Left ventricle myocardium inferior (tissue), 1 donor: ENCODE results near the gene TMEM50B. TPM values are rescaled to one million over a fixed set of nuclear protein-coding genes. Genes with fewer than 3 reads are reported as not detected.

Source experiments
- DNase-seq: peaks from one replicate; pipeline ENCODE4 v3.0.0-alpha.2; 2020
- H3K27ac ChIP-seq: fragments of 200-600 bp; replicated peaks from 2 replicates; pipeline ENCODE4 v1.8.0; 2021
- H3K27me3 ChIP-seq: fragments of 200-600 bp; 2 replicates; pipeline ENCODE4 v1.8.0; 2021; ENCODE audit warnings: low read depth
- H3K36me3 ChIP-seq: fragments of 200-600 bp; 2 replicates; pipeline ENCODE4 v1.8.0; 2021
- H3K4me1 ChIP-seq: fragments of 200-600 bp; 2 replicates; pipeline ENCODE4 v1.8.0; 2021
- H3K4me3 ChIP-seq: fragments of 200-600 bp; 2 replicates; pipeline ENCODE4 v1.8.0; 2021; ENCODE audit warnings: mild to moderate bottlenecking, moderate library complexity
- H3K9me3 ChIP-seq: fragments of 200-600 bp; replicated peaks from 2 replicates; pipeline ENCODE4 v1.8.0; 2021
- CTCF ChIP-seq: fragments of 200-600 bp; IDR thresholded peaks from 2 replicates; pipeline ENCODE4 v1.8.0; 2021; ENCODE audit warnings: antibody characterized with exemption, mild to moderate bottlenecking, borderline replicate concordance
- intact Hi-C: fragments of 100-400 bp; cut with micrococcal nuclease; formaldehyde crosslinking; loops from one replicate; pipeline ENCODE4 v1.11.0; 2022
- total RNA-seq: library from RNA; stranded (reverse); fragmentation: NEBNext Ultra II Directional; extraction: Animal tissue kit (Norgen Biotek cat#: 25700); gene quantifications from one replicate; pipeline ENCODE4 v1.2.1, GENCODE V29; 2021
- donor health status: DM: no; HTN: yes; CAD: no; lungs with severe emphysema.

Gene TMEM50B
- total RNA-seq, 1 donor from 2014 or later = 37.0 TPM

DNA sequence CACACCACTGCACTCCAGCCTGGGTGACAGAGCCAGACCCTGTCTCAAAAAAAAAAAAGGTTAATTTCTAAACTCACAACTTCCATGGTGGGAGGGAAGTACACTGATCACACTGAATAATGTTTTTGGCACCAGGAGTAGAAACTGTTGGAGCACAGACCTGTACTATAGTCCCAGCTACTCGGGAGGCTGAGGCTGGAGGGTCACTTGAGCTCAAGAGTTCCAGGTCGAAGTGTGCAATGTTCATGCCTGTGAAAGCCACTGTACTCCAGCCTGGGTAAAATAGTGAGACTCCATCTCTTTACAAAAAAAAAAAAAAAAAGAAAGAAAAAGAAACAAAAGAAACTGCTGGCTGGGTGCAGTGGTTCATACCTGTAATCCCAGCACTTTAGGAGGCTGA lies 35.3 kb downstream of the TMEM50B start:
- Histone ChIP-seq H3K36me3 (peaks cover 19% of the 10 kb centered on the region), H3K27ac (peak overlapping the region; percentile 70), H3K4me3 (no peak overlapping the region), H3K27me3 (no peaks in the 10 kb centered on the region), H3K9me3 (no peaks in the 10 kb centered on the region), H3K4me1 (peaks cover 36% of the 10 kb centered on the region)
- TF ChIP-seq CTCF = no peak
- no peak for DNase-seq
- intact Hi-C loops = loop anchor here (10.0 kb wide), 2 partner anchors 70 to 610 kb away; no protein-coding TSS in a partner anchor

DNA sequence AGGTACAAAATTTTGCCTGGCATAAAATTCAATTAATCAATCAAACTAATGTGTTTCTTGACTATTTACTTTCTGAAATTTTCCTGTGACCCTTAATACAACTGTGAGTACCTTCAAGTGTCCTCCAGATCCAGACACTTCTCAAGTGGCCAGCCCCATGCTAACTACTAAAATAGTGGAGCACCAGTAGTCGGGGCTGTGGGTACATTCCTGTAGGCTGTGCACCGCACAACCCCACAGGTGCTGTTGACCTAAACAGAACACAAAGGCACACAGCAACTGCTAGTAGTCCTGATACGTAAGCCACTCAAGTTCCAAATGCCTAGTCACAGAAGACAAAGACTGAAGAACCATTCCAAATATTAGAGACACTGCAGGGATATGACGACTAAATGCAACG lies 36.6 kb downstream of the TMEM50B start:
- intact Hi-C loops = loop anchor here (10.0 kb wide), 2 partner anchors 68 to 608 kb away; no protein-coding TSS in a partner anchor
- peak overlapping the region; percentile 70 for H3K27ac ChIP-seq
- H3K4me3 ChIP-seq = no peak overlapping the region
- no peak for DNase-seq
- H3K27me3 ChIP-seq = no peaks in the 10 kb centered on the region
- peaks cover 26% of the 10 kb centered on the region for H3K36me3 ChIP-seq
- peaks cover 36% of the 10 kb centered on the region for H3K4me1 ChIP-seq
- no peaks in the 10 kb centered on the region for H3K9me3 ChIP-seq
- no peak for TF ChIP-seq CTCF

- no peaks in the 10 kb centered on the region for H3K9me3 ChIP-seq
- H3K4me1 ChIP-seq = peaks cover 36% of the 10 kb centered on the region
- intact Hi-C loops = loop anchor here (10.0 kb wide), 2 partner anchors 67 to 607 kb away; no protein-coding TSS in a partner anchor
- peak overlapping the region; percentile 70 for H3K27ac ChIP-seq
- DNase-seq = peak; percentile 47
- H3K4me3 ChIP-seq = no peak overlapping the region
- no peaks in the 10 kb centered on the region for H3K27me3 ChIP-seq
- peaks cover 34% of the 10 kb centered on the region for H3K36me3 ChIP-seq
- TF ChIP-seq CTCF = no peak
Measured at GRCh38 chr21:33441489-33442477, 38.0 kb downstream of the TMEM50B start.

DNA sequence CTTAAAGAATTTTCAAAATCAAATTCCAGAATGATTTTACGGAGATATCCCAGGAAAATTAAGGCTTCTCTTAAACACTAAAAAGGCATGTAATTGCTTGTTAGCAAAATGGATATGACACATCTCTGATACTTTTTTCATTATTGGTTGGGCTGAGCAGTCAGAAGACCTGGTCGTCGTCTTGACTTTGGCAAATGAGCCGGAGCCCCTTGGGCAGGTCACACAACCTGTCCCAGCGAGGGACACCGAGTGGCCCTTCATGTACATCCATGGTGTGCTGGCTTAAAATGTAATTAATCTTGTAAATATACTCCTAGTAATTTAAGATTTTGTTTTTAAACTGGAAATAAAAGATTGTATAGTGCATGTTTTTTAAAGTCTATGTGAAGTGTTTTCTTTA lies 42.6 kb downstream of the TMEM50B start:
- H3K36me3 ChIP-seq = peaks cover 75% of the 10 kb centered on the region

More for the DNA sequence above, 42.6 kb downstream of the TMEM50B start:
- Histone ChIP-seq H3K27ac (peak overlapping the region; percentile 31), H3K4me1 (peaks cover 25% of the 10 kb centered on the region), H3K9me3 (no peaks in the 10 kb centered on the region), H3K4me3 (no peak overlapping the region), H3K27me3 (no peaks in the 10 kb centered on the region)
- TF ChIP-seq CTCF = no peak
- no peak for DNase-seq
- intact Hi-C loops = no loop called here
